GM19035 (cell line): ENCODE results near the gene RPTOR.

Source experiments
- ATAC-seq: cut with Tn5 transposase; IDR thresholded peaks from one replicate; pipeline ENCODE4 v1.9.1; 2021; ENCODE audit not compliant: unreplicated experiment

The RPTOR gene

GRCh38 chr17:80951121-80952090, 406.8 kb downstream of the RPTOR start:
- no peak for ATAC-seq

GRCh38 chr17:80952291-80952690, 407.7 kb downstream of the RPTOR start:
- no peak for ATAC-seq

GRCh38 chr17:80953471-80954315, 409.1 kb downstream of the RPTOR start:
- ATAC-seq, result no peak

- ATAC-seq, result no peak
Observed at GRCh38 chr17:80955078-80955477, 410.4 kb downstream of the RPTOR start.

GRCh38 chr17:80955671-80956280, 411.1 kb downstream of the RPTOR start:
- no peak for ATAC-seq

GRCh38 chr17:80956321-80957190, 411.9 kb downstream of the RPTOR start:
- ATAC-seq, result no peak

GRCh38 chr17:80957461-80957941, 412.9 kb downstream of the RPTOR start:
- no peak for ATAC-seq

- no peak for ATAC-seq
Observed at GRCh38 chr17:80959330-80960036, 414.8 kb downstream of the RPTOR start.

GRCh38 chr17:80960037-80960796, 415.6 kb downstream of the RPTOR start:
- no peak for ATAC-seq

- ATAC-seq, result no peak
Observed at GRCh38 chr17:80960797-80961452, 416.3 kb downstream of the RPTOR start.

- no peak for ATAC-seq
Observed at GRCh38 chr17:80961541-80962330, 417.1 kb downstream of the RPTOR start.

GRCh38 chr17:80962356-80963329, 418.0 kb downstream of the RPTOR start:
- no peak for ATAC-seq

- ATAC-seq, result no peak
Observed at GRCh38 chr17:80963812-80964543, 419.3 kb downstream of the RPTOR start.

GRCh38 chr17:80964544-80964856, 419.9 kb downstream of the RPTOR start:
- ATAC-seq, result no peak

- no peak for ATAC-seq
Observed at GRCh38 chr17:80964859-80965580, 420.4 kb downstream of the RPTOR start.
